DMS79 treated with DMSO at 0.1 percent for 48 hours (cell line): ENCODE measurements around the gene TC2N.
"Not testable (repeated sequence)": the region's sequence is repeated elsewhere in the genome, so short reads cannot be mapped to it uniquely, and the experiment has no call there.

Experiments
- DNase-seq: peaks from one replicate; lab custom pipeline; 2025; lab: John Stamatoyannopoulos, UW

TC2N gene

DNA sequence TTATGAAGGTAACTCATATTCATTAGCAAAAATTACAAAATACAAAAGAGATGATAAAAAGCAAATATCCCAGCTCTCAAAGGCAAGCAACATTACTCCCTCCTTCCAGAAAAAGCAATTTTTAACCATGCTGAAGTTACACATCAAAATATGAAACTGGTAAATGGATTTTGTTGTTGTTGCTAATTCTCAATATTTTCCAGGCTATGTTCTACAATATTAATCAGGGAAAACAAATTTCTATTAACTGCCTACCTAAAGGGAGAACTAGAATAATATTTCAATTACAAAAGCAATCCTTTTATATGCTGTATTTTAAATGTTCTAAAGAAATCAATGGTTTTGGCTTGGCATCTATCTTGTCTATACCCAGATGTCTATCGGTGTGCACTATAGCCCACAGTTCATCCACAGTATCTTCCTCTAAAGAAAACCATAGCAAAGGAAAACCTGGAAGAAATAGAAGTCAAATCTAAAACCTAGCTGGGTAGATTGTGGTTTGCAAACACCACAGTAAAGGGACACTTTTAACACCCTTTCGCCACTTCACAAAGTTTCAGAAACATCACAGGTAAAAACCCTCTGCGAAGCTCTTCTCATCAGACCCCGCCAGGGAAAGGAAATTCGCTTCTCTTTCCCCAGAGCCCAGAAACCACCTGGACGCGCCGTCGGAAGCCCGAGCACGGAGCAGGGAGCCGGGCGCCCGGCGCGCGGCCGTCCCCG lies 32.0 kb downstream of the TC2N start:
- peak; percentile 54 for DNase-seq

- peak; percentile 64 for DNase-seq
Measured at GRCh38 chr14:91834571-91834970, 32.8 kb downstream of the TC2N start.

DNA sequence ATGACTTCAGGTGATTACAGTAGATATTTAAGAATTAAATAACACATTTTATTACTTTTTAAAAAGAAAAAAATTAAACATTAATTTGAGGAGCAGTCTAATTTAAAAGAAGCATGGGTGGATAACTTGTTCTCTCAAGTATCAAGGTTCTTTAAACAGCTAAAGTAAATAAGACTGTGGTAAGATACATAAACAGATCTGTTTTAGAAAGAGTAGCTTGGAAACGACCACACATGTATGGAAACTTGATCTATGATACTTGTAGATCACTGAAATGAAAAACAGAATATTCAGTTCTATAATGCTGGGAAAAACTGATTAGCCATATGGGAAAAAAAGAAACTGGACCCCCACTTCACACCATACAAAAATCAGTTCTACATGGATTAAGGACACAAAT lies 36.0 kb downstream of the TC2N start:
- DNase-seq, result peak; percentile 91

DNA sequence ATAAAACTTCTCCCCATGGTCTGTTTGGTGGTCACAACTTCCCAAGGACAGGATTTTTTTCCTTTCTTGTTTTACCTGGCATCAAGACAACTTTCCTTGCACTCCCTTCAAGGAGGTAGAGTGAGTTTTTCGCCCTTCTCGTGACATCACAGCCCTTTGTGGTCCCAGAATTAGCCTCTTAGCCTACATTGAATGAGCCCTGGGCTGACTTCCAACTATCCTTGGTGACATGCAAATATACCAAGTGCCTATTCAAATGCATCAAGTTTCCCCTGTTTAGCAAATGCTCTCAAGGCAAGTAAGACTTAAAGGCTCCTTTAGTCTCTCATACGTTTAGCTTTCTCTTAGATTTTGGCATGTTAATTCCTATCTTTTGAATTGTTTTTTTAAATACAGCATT lies 36.6 kb downstream of the TC2N start:
- peak; percentile 100 for DNase-seq

DNA sequence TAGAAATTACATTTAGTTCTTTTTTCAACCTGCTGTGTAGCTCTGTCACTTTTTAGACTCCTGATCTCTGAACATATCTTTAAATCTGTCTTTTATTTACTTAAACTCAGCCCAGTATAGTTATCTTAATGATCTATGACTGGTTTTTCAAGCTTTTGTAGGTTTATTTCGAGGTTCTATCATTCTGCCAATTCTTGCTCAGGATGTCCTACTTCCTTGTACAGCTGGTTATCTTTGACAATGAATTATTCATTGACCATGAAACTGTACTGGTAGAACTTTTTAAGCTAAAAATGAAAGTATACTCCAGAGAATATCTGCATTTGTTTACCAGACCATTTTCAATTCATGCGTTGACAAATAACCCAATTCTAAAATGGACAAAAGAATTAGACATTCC lies 37.8 kb downstream of the TC2N start:
- peak; percentile 71 for DNase-seq

DNA sequence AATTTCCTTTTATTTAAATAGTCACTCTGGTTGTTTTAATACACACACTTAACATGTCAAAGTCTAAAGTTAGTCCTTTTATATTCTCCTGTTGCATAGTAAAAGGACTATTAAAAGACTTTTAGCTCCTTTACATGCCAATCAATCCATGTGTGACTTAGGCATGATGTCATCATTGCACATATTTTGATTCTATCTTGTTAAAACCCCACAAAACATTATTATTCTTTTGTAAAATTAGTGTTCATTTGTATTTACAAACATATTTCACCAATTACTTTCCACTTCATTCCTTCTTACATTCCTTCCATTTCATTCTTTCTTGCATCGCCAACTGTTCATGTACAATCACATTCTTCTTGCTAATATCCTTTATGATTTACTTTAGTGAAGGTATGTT lies 39.6 kb downstream of the TC2N start:
- no peak for DNase-seq

- no peak for DNase-seq
Measured at GRCh38 chr14:91817566-91818325, 49.6 kb downstream of the TC2N start.

DNA sequence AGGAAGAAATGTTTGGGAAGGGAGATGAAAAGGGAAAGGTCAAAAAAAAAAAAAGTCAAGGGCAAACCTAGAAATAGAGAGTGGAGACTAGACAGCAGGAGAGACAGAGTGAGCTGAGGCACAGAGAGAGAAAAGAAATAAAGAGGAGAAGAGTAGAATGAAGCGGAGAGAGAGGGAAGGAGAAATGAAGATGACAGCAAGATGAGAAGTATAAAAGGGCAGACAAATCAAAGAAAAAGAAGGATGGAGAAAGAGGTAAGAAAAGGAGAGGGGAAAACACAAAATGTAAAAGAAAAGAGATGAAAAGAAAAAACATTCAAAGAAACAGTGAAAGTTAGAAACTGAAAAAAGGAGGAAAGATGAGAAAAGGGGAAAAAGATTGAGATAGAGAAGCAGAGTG lies 53.0 kb downstream of the TC2N start:
- DNase-seq, result no peak

DNA sequence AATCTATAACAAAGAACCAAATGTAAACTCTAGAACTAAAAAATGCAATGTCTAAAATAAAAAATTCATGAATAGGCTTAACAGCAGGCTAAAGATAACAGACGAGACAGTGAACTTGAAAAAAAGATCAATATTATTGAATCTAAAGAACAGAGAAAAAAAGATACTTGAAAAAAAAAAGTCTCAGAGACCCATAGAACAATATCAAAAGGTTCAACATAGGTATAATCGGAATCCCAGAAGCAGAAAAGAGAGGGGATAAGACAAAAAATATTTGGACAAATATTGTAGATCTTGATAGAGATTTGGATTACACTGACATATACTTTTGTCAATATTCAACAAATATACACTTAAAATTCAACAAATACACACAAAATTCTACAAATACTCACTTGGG lies 56.6 kb downstream of the TC2N start:
- DNase-seq, result no peak

DNA sequence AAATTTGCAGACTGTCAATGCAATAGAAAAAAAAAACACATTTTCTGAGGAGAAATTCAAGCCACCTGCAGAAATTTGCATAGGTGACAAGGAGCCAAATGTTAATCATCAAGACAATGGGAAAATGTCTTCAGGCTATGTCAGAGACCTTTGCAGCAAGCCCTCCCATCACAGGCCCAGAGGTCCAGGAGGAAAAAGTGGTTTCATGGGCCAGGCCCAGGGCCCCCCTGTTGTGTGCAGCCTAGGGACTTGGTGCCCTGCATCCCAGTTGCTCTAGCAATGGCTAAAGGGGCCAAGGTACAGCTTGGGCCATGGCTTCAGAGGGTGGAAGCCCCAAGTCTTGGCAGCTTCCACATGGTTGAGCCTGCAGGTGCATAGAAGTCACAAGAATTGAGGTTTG lies 60.6 kb downstream of the TC2N start:
- DNase-seq, result no peak

- DNase-seq, result not testable (repeated sequence)
Measured at GRCh38 chr14:91806094-91806493, 61.2 kb downstream of the TC2N start.

GRCh38 chr14:91805659-91806058 lies 61.7 kb downstream of the TC2N start:
- DNase-seq, result no peak

GRCh38 chr14:91801358-91801757 lies 66.0 kb downstream of the TC2N start:
- no peak for DNase-seq

DNA sequence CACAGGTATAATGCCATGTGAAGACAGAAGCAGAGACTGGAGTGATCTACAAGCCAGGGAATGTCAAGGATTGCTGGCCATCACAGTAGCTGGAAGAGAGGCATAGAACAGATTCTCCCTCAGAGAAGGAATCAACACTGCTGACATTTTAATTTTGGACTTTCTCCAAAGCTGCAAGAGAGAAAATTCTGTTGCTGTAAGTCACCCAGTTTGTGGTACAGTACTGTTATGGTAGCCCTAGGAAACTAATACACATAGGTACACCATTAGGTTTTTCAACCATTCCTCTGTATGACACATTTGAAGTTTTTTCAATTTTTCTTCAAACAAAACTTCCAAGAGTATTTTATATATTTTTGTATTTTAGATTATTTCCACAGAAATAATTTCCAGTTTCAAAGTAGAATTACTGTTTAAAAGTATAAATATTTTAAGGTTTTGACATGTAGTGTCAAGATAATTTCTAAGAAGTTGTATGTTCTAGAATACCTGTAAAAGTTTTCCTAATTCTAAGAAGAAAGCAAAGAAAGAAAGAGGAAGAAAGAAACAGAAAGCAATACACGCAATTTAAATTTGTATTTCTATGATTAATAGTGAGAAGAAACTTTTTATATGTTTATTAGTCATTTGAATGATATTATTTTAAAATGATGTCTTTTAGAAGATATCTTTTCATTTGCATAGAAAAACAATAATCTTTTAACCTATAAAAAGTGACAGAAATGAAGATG lies 70.6 kb downstream of the TC2N start:
- no peak for DNase-seq

DNA sequence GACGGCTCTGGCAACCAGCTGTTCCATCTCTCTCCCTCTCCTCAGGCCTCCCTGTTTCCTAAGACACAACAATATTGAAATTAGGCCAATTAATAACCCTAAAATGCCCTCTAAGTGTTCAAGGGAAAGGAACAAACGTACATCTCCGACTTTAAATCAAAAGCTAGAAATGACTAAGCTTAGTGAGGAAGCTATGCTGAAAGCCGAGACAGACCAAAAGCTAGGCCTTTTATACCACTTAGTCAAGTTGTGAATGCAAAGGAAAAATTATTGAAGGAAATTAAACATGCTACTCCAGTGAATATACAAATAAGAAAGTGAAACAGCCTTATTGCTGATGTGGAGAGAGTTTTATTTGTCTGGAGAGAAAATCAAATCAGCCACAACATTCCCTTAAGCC lies 73.6 kb downstream of the TC2N start:
- DNase-seq, result no peak

GRCh38 chr14:91786188-91786587 lies 81.1 kb downstream of the TC2N start:
- no peak for DNase-seq

- DNase-seq, result no peak
Measured at GRCh38 chr14:91780452-91780851, 86.9 kb downstream of the TC2N start.

DNA sequence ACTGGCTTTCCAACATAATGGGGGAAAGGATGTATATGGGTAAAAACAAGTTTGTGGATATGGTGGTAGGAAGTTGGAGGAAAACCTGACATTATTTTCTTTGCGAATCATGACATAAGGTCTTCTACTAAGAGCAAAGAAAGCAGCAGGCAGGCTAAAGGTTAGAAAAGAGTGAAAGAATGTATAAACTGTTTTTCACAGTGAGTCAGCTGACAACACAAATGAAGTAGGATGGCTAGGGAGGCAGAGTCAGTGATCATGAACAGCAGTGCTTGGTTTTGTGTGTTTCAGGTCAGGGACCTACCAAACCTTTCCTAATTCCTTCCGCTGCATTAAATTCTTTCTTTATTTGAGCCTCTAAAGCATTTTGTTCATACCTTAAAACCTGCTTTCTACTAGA lies 89.1 kb downstream of the TC2N start:
- no peak for DNase-seq

DNA sequence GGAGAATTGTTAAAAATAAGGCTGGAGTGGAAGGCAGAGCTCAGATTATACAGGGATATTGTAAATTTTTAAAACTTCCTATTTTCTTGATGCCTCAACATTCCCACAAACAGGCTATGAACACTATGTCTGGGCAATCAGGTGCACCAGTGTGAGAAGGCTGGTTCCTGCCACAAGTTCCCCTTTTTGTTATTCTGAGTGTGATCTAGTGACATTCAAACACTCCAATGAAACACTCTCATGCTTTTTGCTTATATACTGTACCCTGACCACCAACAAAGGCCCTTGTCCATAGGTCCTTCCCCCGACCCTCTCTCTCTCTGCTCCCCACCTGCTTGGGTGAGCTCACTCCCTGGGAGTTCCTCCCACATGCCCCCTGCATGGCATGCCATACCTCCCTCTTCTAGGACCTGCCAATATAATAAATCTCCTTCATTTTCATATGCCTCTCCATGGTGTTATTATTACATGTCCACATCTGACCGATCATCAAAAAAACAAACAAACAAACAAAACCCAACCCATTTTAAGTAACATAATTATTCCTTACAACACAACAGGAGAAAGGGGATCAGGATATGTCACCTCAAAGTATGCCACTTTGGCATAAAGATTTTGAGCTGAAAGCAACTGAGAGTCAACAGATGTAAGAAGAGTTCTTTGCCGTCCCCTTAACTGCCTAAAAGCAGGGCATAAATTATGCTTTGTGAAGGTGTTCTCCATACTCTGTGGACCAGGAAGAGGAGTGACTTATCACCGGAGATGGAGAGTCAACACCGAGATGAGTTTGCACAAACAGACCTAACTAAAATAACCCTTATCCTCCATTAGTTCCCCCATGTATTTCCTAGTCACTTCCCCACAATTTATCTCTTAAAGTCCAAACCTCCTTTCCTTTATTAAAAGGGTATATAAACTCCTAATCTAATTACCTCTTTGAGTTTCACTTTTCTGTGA lies 92.9 kb downstream of the TC2N start:
- no peak for DNase-seq

GRCh38 chr14:91770185-91770584 lies 97.2 kb downstream of the TC2N start:
- DNase-seq, result no peak

GRCh38 chr14:91755570-91756295 lies 111.6 kb downstream of the TC2N start:
- DNase-seq, result no peak
